GM18868 (cell line): Measurements from ENCODE around the gene PARD6B.
"Not testable (repeated sequence)": the region's sequence is repeated elsewhere in the genome, so short reads cannot be mapped to it uniquely, and the experiment has no call there.

Source experiments
- ATAC-seq: cut with Tn5 transposase; IDR thresholded peaks from one replicate; pipeline ENCODE4 v1.9.1; 2021; ENCODE audit warnings: mild to moderate bottlenecking, moderate library complexity; ENCODE audit not compliant: unreplicated experiment

PARD6B gene

DNA sequence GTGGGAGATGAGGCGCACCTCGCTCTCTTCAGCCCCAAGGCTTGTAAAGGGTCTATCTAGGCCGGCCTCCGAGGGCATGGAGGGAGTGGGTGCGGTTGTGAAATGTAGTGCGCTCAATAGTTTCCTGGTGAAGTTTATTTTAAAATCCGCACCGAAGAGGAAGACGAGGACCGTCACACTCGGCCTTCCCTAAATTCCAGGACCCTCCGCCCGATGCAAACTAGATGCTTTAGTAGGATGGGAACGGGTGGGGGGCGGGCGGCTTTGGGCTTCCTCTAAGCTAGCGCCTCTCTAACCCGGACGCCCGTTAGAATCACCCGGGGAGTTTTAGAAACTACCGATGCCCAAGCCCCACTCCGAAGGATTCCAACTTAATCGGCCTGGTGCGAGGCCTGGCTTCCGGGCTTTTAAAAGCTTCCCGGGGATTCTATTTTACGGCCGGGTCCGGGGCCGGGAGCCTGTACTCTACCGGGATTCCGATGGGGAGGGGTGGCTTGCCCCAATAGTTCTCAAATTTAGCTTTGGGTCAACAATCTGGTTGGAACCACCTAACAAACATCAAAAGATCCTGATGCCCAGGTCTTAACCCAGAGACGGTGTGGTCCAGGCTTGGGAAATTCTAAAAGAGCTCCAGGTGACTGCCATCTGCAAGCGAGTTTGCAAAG lies 62.9 kb downstream of the PARD6B start:
- no peak for ATAC-seq

DNA sequence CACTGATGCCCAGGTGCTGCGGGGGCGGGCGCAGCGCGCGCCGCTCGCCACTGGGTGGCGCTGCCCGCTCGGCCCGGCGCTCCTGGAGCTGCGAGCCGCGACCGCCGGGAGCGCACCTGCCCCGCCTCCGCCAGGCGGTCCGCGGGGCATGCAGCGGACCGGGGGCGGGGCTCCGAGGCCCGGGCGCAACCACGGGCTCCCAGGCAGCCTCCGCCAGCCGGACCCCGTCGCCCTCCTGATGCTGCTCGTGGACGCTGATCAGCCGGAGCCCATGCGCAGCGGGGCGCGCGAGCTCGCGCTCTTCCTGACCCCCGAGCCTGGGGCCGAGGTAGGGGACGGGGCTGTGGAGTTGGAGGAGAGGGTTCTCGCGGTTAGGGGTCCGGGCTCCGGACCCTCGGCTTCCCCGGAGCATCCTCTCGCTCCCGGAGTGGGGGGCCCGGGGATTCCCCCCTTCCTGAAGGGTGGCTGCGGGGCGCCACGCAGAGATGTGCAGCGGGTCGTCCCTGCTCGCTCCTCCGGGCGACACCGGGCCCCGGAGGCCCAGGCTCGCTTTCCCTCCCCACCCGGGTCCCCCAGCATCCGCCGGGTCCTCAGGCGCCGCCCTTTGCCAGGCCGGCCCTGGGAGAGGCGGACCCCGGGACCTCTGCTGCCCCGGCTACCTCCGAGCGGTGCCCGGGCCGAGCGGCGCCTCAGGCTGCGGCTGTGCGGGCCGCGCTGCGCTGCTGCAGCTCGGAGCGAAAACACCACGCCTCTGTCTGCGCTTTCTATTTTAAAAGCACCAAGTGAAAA lies 63.7 kb downstream of the PARD6B start, which contains the start of gene BCAS4:
TSS of gene BCAS4 (plus strand) at position 216 of the 789 bp plus-strand sequence. CDS start at position 239, 23 bp downstream.
- ATAC-seq, result peak; percentile 61

- no peak for ATAC-seq
Observed at GRCh38 chr20:50797142-50797541, 65.8 kb downstream of the PARD6B start.

- no peak for ATAC-seq
Observed at GRCh38 chr20:50798650-50799049, 67.3 kb downstream of the PARD6B start.

GRCh38 chr20:50799176-50799889 lies 68.0 kb downstream of the PARD6B start:
- ATAC-seq, result peak; percentile 23

GRCh38 chr20:50799890-50800550 lies 68.6 kb downstream of the PARD6B start:
- peak; percentile 58 for ATAC-seq

GRCh38 chr20:50800986-50801746 lies 69.8 kb downstream of the PARD6B start:
- ATAC-seq, result not testable (repeated sequence)

GRCh38 chr20:50801747-50802125 lies 70.4 kb downstream of the PARD6B start:
- ATAC-seq, result no peak

- no peak for ATAC-seq
Observed at GRCh38 chr20:50802289-50802688, 70.9 kb downstream of the PARD6B start.

DNA sequence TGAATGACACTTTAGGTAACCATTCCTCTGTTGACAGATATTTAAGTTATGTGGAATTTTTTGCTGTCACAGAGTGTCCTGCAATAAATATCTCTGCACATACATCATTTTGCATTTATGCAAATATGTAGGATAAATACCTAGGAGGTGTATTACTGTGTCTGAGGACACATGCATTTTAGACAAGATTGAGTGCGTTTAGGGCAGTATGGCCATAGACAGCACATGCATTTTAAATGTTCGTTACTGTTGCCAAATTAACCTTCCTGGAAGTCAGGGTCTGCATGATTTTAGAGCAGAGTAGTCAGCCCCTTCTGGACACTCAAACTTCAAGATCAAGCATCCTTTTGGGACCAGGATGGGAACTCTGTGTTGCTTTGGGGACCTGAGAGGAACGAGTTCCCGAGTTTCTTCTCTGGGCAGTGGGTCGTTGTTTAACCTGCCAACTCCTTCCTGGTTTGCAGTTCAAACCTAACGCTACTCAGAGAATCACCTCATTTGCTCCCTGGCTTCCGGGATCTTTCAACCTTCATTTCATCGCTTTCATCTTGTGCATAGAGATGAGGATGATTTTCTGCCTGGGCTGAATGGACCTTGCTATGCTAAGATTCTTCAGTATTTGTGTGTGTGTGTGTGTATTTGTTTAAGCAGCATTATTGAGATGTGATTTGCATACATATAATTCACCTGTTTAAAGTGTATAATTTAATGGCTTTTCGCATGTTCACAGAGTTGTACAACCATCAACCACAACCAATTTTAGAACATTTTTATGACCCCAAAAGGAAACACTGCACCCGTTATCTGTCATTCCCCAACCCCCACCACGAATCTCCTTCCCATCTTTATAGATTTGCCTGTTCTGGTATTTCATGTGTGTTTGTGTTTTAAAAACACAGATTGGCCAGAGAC lies 73.3 kb downstream of the PARD6B start:
- ATAC-seq, result no peak

DNA sequence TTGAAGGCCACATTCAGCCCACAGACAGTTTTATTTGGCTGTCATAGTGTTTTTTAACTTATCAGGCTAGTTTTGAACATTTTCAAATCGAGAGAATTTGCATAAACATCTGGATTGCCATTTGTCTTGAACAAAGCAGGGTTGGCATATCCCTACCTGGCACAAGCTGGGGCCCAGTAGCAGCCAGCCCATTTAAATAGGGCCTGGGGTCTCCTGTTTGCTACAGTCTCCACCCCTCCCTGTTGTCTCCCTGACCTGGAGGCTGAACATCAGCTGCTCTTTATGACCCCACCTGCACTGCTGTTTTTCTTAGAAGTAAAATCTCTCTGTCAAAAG lies 73.9 kb downstream of the PARD6B start:
- no peak for ATAC-seq

DNA sequence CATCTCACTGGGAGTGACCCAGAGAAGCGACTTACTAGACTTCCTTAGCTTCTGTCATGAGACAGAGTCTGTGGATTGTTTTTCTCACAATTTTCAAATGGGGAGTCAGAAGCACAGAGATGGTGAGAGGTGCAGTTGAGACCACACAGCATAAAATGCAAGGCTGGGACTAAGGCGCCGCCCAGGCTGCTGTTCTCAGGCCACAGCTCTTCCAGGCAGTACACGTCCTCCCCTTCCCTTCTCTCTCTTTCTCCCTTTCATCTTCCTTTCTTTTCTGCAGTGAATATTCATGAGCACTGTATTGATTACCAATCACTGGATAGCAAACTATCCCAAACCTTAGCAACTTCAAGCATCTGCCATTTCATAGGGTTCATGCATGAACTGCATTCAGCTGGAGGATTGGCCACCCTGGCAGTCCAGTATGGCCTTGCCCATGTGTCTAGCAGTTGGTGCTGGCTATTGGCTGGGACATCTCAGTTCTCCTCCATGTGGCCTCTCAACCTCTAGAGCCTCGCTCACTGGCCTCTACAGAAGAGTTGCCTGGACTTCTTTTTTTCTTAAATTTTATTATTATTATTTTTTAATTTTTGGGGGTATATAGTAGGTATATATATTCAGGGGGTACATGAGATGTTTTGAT lies 74.9 kb downstream of the PARD6B start:
- no peak for ATAC-seq
